HG02588 (cell line): ENCODE measurements around the gene PIMREG.

ENCODE experiments used
- ATAC-seq: cut with Tn5 transposase; IDR thresholded peaks from one replicate; pipeline ENCODE4 v1.9.1; 2021; ENCODE audit warnings: mild to moderate bottlenecking, moderate library complexity; ENCODE audit not compliant: unreplicated experiment

PIMREG gene

DNA sequence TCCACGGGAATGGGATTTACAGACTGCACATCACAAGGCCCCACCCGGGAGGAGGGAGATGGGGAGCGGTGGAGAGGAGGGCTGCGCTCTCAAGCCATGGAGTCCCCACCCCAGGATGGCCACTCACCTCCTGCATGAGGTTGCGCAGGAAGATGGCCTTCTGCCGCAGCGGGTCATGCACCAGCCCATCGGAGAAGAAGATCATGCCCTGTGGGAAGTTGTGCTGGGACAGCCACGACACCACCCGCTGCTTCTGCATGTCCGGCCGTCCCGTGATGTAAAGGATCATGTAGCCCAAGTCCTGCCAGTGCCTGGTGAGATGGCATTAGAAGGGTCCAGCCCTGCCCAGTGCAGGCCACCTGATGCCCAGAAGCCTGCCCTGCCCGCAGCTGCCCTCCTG, 17.0 kb downstream of the PIMREG start:
- no peak for ATAC-seq

DNA sequence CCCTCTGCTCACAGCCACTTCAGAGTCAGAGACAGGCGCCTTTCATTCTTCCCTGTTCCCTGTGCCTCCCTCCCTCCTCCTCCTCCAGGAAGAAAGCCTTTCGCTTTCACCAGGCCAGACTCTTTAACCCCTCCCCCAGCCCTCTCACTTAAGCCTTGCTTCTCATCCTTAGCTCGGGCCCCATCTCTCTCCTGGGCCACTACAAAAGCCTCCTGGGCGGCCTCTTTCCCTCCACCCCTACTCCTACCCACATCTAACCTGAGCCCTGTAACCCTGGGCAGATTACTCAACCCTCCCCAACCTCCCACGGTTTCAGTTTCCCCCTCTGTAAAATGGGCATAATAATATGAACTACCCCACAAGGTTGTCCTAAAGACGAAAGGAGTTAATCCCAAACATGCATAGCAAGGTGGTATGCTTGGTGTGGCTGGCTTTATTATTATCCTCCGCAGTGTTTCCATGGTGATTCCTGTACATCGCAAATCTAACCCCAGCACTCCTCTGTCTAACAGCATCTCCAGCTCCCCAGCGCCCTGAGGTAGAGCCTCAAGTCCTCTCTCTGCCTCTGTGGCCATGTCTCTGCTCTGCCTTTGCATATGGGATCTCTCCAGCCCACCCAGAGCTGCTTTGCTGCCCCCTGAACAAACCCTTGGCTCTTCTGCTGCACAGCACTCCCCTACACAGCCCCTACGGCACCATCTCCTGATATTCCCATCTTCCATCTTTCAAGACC, 17.7 kb downstream of the PIMREG start:
- no peak for ATAC-seq

DNA sequence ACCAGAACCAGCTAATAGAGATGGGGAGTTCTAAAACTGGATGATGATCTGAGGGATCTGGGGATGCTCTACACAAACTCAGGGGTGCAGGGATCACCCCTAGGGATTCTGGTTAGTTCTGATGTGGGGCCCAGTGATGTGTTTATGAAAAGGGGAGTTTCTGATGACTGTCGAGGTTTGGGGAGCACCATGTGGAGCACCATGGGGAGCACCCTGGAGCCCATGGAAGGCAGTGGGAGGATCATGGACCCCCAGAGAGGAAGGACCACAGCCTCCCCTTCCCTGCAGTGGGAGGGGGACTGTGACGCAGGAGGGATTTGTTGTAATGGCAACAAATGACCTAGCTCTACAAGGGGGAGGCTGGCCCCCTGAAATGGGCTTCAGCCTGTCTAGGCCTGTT, 18.4 kb downstream of the PIMREG start:
- ATAC-seq: no peak

DNA sequence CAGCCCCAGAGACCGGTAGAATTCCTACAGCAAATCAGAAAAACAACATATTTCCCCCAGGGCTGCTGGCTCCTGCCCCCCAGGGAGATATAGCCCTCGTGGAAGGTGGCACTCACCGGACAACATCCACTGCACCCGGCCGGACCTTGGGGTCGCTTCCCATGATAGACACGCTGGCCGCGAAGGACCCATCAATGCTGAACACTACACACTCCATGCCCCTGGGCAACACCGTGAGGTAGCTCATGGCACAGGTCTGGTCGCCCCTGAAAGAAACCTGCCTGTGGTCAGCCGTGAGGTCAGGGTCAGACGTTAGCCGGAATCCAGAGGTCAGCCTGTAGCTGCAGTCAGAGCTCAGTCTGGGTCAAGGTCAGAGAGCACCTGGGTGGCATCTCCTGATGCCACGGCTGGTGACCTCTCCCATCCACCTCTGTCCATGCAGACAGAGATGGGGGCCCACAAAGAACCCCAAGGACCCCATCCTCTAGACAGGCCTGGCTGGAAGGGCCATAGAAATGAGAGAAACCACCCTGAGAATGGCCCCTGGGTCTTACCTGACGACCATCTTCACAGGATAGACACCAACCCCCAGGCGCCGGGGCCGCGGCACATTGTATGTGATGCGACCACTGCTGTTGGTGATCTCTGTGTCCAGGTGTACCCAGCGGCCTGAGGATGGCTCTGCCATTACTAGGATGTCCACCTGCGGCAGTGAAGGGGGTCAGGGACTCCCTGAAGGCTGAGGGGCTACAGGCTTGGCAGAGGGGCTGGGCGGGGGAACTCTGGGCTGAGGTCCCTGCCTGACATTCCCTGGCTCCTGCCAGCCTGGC, 19.6 kb downstream of the PIMREG start:
- ATAC-seq: no peak

DNA sequence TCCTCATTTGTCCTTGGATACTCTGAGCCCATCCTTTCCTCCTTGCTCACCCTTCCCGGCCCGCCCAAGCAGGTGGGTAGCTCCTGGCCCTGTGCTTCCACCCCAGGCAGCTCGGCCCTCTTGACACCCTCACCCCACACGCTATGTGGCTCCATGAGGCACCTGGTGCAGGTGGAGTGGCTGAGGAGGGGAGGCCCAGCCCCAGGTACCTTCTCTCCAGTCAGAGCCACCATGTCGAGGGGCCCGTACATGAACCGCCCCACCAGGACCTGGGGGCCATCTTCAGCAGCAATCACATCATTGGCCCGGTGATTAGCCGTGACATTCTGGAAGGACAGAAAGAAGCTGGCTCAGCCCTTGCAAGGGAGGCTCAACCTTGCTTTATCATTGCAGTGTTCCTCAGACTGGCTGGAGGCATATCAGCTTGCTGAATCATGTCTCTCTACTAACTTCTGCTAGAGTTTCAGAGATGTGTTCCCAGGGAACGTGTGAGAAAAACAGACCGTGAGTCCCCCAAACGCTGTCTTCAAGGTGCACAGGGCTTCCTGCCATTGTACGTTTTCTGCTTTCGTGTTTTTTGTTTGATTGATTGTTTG, 20.3 kb downstream of the PIMREG start:
- ATAC-seq: no peak

DNA sequence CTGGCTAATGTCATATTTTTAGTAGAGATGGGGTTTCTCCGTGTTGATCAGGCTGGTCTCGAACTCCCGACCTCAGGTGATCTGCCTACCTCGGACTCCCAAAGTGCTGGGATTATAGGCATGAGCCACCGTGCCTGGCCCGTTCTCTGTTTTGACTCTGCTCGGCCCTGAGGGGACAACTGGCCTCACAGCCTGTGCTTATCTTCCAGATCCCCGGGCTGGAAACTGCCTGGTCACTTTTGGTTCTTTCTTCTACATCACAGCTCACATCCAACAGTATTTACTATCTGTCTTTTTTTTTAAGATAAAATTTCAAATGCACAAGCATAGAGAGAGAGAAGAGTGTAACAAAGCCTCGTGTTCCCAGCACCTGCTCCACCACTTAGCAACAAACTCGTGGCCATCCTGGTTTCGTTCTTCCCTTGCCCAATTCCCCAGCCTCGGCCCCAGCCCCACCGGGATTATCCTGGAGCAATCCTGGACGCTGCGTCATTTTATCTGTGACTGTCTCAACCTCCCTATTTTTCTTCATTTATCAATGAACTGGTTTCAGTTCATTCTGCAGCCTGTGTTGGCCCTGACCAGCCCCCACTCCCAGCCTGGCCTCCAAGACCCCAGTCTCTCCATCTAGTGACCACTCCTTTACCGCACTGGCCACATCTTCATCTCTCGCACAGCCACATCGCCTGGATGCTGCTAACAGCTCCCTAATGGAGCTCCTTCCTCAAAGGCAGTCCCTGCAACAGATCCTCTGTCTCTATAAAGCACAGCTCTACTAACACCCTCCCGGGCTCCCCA, 21.1 kb downstream of the PIMREG start:
- no peak for ATAC-seq

DNA sequence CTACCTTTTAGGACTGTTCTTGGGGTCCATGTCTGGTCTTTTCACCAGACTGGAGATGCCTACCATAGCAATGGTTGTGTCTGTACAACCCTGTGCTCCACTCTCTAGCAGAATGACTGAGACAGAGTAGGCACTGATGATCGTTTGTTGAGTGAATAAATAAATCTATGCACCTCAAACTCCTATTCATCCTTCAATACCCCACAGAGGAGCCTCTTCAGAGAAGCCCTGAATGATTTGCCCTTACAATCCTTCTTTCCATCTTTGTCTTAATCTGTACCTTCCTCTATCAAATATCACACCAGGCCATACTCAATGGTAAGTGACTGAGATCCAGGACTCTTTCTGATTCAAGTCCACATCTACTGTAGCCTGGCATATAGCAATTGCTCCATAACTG, 23.3 kb downstream of the PIMREG start:
- no peak for ATAC-seq

DNA sequence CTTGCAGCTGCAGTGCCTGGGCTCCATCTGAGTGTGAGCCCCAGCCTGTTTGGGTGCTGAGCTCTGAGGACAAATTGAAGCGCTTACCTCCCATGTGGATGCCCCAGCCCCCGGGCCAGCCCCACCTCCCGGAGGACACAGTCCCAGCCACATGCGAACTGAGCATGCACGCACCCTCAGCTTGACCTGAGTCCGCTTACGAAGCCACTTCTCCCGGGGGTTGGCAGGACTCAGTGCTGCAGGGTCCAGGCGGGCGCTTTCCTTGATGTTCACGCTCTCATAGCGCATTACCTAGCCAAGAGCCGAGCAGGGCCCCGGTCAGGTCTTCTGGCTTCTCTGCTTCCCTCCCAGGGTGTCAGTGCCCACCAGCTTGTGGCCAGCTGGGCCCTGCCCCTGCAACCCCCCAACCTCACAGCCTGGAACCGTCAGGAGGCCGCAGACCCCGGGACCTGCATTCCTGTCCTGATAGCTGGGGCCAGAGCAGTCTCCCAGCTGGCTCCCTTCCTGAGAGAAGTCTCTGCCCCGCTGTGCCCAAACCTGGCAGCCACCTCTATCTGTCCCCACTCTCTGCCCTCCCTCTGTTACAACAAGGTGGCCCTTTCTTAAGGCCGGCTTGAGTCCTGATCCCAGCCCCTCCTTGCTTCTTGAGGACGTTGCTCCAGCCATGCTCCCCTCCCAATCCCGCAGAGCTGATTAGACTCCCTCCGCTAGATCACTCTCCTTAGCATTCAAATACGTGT, 24.0 kb downstream of the PIMREG start:
- ATAC-seq: no peak

DNA sequence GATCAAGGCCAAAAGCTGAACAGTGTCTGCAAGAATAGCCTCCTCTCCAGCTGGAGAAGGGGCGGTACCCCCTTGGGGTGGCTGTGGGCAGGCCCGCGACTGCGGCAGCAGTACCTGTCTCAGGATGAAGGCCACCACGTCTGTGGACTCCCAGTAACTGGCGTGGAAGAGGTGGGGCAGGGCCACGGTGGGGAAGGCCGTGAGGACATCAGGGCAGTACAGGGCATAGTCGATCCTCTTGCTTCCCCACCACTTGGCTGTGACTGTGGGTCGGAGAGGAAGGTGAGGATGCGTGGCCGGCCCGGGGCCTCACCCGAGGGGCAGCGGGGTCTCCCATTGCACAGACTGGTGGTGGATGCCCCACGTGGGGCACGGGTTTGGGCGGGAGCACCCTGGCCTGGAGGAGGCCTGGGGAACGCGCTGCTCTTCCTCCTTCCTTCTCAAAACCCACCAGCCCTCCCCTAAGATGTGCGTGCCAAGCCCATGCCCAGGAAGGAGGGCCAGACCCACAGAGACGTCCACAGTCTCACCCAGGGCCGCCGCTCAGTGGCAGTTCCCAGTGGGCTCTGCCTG, 26.0 kb downstream of the PIMREG start:
- no peak for ATAC-seq

DNA sequence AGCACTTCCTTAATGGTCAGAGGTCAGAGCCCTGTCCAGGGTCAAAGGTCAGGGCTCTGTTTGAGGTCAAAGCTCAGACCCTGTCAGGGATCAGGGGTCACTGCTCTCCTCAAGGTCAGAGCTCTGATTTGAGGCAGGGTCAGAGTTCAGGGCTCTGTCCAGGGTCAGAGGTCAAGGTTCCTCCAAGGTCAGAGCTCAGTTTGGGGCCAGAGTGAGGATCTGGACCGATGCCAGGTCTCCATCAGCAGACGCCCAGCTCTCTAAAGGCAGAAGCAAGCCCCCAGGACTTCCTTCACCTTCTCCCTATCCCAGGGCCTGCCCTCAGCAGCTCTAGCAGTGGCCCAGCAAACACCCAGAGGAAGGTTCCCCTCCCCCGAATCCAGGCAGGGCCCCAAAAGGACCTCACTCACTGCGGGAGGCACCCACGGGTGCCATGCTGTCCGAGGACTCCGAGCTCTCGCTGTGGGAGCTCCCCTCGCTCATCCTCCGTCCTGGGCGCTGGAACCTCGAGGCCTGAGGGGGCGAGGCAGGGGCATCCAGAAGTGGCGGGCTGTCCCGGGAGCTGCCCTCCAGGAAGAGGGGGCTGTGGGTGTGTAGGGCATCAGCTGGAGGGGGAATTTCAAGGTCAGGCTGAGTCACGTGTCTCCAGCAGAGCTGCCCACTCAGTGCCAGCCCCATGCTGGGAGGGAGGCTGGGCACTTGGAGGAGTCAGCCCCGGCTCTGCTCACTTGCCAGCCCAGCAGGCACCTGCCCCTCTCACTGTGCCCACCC, 26.7 kb downstream of the PIMREG start:
- ATAC-seq: no peak

DNA sequence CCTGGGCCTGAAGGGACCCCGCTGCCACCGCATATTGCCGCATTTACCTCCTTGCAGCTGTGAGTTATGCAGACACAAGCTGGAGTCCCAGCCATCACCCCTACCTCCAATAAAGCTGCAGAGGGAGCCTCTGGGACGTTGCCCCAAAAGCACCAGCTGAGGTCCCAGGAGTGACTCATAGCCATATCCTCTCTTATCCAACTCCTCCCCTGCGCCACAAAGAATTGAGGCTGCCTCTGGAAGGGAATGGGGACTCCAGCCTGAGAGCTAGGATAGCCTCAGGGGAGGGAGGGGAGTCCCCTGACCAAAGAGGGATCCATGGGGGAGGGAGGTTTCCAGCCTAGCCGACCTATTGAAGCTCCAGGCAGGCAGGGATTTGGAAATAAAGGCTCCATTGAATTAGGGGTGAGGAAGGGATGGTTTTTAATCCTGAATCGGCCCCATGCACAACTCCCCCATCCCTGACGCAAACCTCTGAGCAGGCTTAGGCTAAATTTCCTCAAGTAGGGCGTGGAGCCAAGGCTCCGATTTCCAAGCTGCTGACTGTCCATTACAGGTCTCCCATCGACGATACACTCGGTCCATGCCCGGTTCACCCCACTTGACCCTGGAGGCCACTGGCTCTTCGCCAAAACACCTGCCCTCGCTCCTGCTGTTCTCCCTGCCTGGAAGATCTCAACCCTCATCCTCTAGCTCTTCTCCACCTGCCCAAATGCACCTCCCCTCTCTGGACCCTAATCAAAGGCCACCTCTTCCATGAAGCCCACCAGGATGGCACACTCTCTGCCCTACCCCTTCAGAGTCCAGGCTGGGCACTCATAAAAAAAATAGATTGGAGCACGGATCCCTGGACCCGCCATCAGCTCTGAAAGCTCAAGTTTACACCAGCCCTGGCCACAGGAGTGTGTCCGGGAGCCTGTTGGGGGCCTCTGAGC, 27.5 kb downstream of the PIMREG start:
- no peak for ATAC-seq

DNA sequence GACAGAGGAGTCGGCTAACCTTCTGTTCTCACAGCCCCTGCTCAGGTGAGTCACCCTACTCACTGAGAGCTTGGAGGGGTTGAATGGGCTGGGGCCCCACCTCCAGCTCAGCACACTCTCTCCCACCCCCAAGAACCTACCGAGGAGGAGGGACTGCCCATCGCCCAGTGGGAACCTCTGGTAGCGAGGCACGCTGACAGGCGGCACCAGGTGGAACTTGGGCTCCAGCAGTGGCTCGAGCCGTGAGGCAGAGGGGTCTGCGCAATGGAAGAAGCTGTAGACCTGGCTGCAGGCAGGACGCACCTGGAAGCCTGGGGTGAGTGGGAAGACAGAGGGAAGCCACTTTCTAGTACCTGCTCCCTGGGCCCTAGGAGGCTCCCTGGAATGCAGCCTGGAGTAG, 28.3 kb downstream of the PIMREG start:
- no peak for ATAC-seq

DNA sequence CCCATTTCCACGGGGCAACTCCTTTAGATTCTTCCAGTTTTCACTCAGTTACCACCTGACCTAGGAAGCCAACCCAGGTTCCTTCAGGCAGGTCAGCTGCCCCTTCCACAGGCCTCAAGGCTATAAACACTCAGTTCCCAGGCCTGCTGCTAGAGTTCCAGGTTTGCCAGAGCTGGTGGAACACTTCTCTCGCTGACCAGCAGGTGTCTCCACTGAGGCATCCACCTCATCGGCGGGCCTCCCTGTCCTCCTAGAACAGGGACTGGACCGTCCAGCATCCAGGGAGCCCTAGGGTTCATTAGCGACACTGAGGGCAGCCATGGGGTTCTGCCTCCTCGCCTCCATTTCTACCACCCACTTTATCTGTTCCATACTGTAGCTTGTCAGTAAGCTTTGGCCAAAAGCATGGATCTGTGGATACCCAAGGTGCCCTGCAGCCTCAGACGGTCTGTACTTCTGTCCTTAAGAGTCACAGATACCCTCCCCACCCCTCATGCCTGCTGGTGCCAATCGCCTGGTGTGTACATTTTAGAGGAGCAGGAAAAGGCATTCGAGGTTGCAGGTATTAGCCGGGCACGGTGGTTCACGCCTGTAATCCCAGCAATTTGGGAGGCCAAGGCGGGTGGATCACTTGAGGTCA, 29.0 kb downstream of the PIMREG start:
- no peak for ATAC-seq

DNA sequence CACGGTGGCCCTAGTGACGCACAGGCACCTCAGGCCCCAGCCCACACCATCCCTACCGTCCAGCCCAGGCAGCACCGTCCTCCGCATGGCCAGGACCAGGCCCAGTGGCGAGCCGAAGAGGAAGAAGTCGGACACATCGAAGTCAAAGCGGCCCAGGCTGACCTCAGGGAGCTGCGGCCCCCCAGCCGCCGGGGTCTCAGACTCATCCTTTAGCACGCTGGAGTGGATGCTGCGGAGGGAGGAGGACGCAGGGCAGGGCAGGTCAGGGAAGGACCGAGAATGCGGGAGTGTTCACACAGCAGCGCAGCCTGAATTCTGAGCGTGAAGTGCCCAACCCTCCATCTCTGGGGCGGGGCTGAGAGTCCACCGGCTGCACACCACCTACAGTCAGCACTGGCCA, 30.1 kb downstream of the PIMREG start:
- ATAC-seq: no peak

DNA sequence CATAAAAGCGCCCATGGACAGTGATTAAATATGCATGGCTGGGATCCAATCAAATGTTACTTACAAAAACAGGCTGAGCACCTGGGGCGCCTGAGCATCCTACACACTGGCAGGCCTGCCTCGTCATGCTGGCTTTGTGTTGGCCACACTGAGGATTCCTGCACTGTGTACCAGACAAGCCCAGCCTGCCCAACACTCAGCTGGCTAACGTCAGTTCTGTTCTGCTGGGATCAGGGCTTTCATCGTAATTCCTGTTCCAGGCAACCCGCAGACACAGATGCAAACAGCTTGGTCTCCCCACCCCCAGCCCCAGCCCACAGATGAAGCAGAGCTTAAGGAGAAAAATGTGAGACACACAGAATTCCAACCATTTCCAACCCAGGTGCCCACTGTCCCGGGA, 30.7 kb downstream of the PIMREG start:
- ATAC-seq: no peak

DNA sequence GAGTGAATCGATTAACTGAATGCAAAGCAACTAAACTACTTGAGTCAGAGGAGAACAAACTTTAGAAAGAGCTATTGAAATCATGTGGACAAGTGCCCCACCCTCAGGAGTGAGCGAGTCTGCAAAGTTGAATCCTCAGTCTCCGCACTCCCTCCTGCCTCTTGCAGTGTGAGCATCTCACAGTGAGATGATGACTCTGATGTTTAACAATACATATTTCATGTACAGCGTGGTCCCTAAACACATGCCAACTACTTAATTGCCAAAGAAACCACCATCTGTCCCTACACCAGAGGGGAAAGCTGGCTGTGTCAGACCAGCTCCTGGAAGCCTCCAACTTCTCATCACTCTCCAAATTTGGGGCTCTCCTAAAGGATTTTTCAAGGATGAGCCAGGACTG, 31.2 kb downstream of the PIMREG start:
- no peak for ATAC-seq

DNA sequence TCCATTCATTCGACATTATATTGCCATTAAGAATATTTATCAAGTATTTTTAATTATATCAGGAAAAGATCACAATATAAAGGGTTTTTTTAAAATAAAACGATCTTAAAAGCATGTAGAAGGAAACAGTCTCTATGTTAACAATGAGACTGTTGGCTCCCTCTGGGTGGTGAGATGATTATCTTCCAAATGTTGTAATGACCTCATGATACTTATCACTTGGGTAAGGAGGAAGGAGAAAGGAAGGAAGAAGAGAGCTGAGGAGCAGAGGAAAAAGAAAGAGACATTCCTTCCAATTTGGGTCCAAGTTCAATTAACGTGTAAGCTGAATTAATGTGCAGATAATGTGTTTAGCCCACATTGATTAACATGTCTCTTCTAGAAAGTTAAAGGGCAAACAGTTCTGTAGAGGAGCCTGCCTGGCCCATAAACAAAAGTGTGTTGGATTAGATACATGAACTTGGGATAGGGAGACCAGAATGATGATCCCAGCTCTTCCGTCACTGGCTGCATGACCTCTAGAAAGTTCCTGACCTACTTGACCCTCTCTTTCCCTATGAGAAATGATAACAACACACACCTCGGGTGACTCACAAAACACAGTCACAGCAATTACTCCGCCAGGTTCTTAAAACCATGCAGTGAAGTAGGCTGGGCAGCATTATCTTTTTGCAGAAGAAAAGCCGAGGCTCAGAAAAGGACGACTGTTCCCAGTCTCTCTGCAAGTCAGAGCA, 32.0 kb downstream of the PIMREG start:
- ATAC-seq: no peak
